CD4-positive, alpha-beta T cell treated with Interleukin-17A for 1 hour (primary cell): Measurements from ENCODE around the gene ULBP2.
"Not testable (repeated sequence)": the region's sequence is repeated elsewhere in the genome, so short reads cannot be mapped to it uniquely, and the experiment has no call there.

Experiments
- DNase-seq: peaks from one replicate; pipeline ENCODE4 v3.0.0-alpha.2; 2020

ULBP2 gene

GRCh38 chr6:149909701-149910470 is 31.9 kb upstream of the ULBP2 start:
- no peak for DNase-seq

- no peak for DNase-seq
Measured at GRCh38 chr6:149910721-149911151, 31.1 kb upstream of the ULBP2 start.

GRCh38 chr6:149912680-149913079 is 29.1 kb upstream of the ULBP2 start:
- DNase-seq = not testable (repeated sequence)

- DNase-seq = no peak
Measured at GRCh38 chr6:149913085-149913484, 28.7 kb upstream of the ULBP2 start.

- DNase-seq = no peak
Measured at GRCh38 chr6:149913540-149914240, 28.1 kb upstream of the ULBP2 start.

- no peak for DNase-seq
Measured at GRCh38 chr6:149915970-149916865, 25.6 kb upstream of the ULBP2 start.

- DNase-seq = no peak
Measured at GRCh38 chr6:149917679-149918078, 24.1 kb upstream of the ULBP2 start.

- no peak for DNase-seq
Measured at GRCh38 chr6:149918151-149918905, 23.5 kb upstream of the ULBP2 start.

- DNase-seq = not testable (repeated sequence)
Measured at GRCh38 chr6:149919126-149919833, 22.5 kb upstream of the ULBP2 start.

GRCh38 chr6:149919834-149920225 is 22.0 kb upstream of the ULBP2 start:
- DNase-seq = no peak

GRCh38 chr6:149921361-149921760 is 20.5 kb upstream of the ULBP2 start:
- DNase-seq = no peak

GRCh38 chr6:149922091-149922490 is 19.7 kb upstream of the ULBP2 start:
- not testable (repeated sequence) for DNase-seq

GRCh38 chr6:149922642-149923326 is 19.0 kb upstream of the ULBP2 start, which contains the start of gene RAET1G:
RAET1G (minus strand) TSS chr6:149923121; CDS start chr6:149923010, 111 bp downstream.
- peak; percentile 88 for DNase-seq

GRCh38 chr6:149923327-149923986 is 18.4 kb upstream of the ULBP2 start:
- DNase-seq = no peak

GRCh38 chr6:149924206-149924932 is 17.4 kb upstream of the ULBP2 start:
- no peak for DNase-seq

GRCh38 chr6:149924933-149925252 is 16.9 kb upstream of the ULBP2 start:
- no peak for DNase-seq

GRCh38 chr6:149925253-149925973 is 16.4 kb upstream of the ULBP2 start:
- DNase-seq = no peak

- peak; percentile 76 for DNase-seq
Measured at GRCh38 chr6:149925974-149926777, 15.6 kb upstream of the ULBP2 start.
